Measurements from ENCODE around the gene SEMA3C. TPM values are rescaled to one million over a fixed set of nuclear protein-coding genes. Genes with fewer than 3 reads are reported as not detected.

SEMA3C gene
- total and polyA plus RNA-seq, 8 donors = 58.0 to 118 (median 95.0) TPM

GRCh38 chr7:80839855-80840254 is 79.0 kb downstream of the SEMA3C start:
- ATAC-seq (no peak), DNase-seq (no peak)
- H3K4me3 ChIP-seq = no peak overlapping the region
- H3K9me3 ChIP-seq = no peaks in the 10 kb centered on the region
- no peaks in the 10 kb centered on the region for H3K36me3 ChIP-seq
- H3K27ac ChIP-seq = no peak overlapping the region
- H3K27me3 ChIP-seq = no peaks in the 10 kb centered on the region
- peaks cover 0 to 11% of the 10 kb centered on the region in 2 donors for H3K4me1 ChIP-seq
- intact Hi-C loops (cut with DNase I) = no loop called here
- TF ChIP-seq, protein P1, sequence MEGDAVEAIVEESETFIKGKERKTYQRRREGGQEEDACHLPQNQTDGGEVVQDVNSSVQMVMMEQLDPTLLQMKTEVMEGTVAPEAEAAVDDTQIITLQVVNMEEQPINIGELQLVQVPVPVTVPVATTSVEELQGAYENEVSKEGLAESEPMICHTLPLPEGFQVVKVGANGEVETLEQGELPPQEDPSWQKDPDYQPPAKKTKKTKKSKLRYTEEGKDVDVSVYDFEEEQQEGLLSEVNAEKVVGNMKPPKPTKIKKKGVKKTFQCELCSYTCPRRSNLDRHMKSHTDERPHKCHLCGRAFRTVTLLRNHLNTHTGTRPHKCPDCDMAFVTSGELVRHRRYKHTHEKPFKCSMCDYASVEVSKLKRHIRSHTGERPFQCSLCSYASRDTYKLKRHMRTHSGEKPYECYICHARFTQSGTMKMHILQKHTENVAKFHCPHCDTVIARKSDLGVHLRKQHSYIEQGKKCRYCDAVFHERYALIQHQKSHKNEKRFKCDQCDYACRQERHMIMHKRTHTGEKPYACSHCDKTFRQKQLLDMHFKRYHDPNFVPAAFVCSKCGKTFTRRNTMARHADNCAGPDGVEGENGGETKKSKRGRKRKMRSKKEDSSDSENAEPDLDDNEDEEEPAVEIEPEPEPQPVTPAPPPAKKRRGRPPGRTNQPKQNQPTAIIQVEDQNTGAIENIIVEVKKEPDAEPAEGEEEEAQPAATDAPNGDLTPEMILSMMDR (IDR thresholded peaks at IDR 0.05) = no peak

DNA sequence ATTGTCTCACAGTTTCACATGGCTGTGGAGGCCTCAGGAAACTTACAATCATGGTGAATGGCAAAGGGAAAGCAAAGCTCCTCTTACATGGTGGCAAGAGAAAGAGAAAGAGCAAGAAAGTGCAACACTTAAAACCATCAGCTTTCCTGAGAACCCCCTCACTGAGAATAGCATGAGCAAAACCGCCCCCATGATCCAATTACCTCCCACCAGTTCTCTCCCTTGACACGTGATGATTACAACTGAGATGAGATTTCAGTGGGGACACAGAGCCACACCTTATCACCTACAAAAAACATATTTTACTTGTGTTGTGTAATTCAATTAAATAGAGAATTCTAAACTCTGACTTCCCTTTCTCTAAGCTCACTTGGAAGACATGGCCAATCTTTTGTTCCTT is 80.2 kb downstream of the SEMA3C start:
- H3K27me3 ChIP-seq = no peaks in the 10 kb centered on the region
- H3K4me3 ChIP-seq = no peak overlapping the region
- no peaks in the 10 kb centered on the region for H3K9me3 ChIP-seq
- TF ChIP-seq, protein P1 (IDR thresholded peaks at IDR 0.05) = no peak
- peaks cover 0 to 11% of the 10 kb centered on the region in 2 donors for H3K4me1 ChIP-seq
- no peaks in the 10 kb centered on the region for H3K36me3 ChIP-seq
- intact Hi-C loops (cut with DNase I) = no loop called here
- DNase-seq (no peak), ATAC-seq (no peak)
- H3K27ac ChIP-seq = no peak overlapping the region

DNA sequence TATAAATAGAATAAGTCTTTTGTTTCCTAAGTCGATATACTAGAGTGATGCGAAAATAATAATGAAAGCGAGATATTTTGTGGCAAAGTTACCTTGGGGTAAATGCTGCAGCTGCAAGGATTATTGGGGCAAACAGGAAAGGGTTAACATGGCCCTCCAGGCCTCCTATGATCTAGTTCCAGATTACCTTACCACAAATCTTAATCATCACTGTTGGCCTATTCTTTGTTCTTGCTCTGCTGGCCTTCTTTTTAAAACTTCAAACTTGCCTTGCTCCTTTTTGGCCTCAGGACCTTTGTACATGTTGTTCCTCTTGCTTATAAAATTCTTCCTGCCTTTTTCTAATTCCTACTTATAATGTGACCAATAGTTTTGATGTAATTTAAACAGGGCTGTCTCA is 81.5 kb downstream of the SEMA3C start:
- H3K27ac ChIP-seq = no peak overlapping the region
- H3K27me3 ChIP-seq = no peaks in the 10 kb centered on the region
- no peak for ATAC-seq
- H3K4me3 ChIP-seq = no peak overlapping the region
- peaks cover 0 to 5% of the 10 kb centered on the region in 2 donors for H3K4me1 ChIP-seq
- TF ChIP-seq, protein P1 (IDR thresholded peaks at IDR 0.05) = no peak
- no peaks in the 10 kb centered on the region for H3K36me3 ChIP-seq
- DNase-seq = no peak
- no peaks in the 10 kb centered on the region for H3K9me3 ChIP-seq
- intact Hi-C loops (cut with DNase I) = no loop called here

DNA sequence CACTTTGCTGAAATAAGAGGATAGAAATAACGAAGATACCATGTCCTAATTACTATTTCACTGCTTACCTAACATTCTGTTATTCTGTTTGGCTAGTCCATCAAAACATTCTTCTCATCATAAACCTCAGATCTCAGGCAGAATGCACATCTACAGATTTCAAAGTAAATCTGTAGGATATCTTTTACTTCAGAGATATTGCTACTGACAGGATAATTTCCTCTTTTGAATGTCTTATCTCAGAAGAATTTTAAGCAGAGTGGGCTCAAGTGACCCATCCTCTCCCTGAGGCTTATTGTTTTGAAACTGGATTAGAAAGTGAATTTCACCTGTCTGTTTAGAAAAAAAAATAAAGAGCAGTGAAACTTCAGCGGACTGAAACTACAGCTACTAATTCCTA is 83.6 kb downstream of the SEMA3C start:
- no peak overlapping the region for H3K4me3 ChIP-seq
- peaks cover 0 to 6% of the 10 kb centered on the region in 2 donors for H3K4me1 ChIP-seq
- no peak overlapping the region for H3K27ac ChIP-seq
- no peak for ATAC-seq
- H3K9me3 ChIP-seq = no peaks in the 10 kb centered on the region
- no peaks in the 10 kb centered on the region for H3K27me3 ChIP-seq
- H3K36me3 ChIP-seq = no peaks in the 10 kb centered on the region
- intact Hi-C loops (cut with DNase I) = no loop called here
- TF ChIP-seq, protein P1 (IDR thresholded peaks at IDR 0.05) = no peak
- DNase-seq = no peak

GRCh38 chr7:80833289-80834268 is 85.3 kb downstream of the SEMA3C start:
- ATAC-seq (no peak), DNase-seq (no peak)
- Histone ChIP-seq H3K4me3 (no peak overlapping the region), H3K27me3 (no peaks in the 10 kb centered on the region), H3K36me3 (no peaks in the 10 kb centered on the region), H3K4me1 (peaks cover 0 to 17% of the 10 kb centered on the region in 2 donors), H3K9me3 (no peaks in the 10 kb centered on the region), H3K27ac (no peak overlapping the region)
- TF ChIP-seq, protein P1 (IDR thresholded peaks at IDR 0.05) = no peak
- intact Hi-C loops (cut with DNase I) = no loop called here

Data from left lung (tissue), 10 donors.